Measurements from ENCODE around the gene LAPTM5.

DNA sequence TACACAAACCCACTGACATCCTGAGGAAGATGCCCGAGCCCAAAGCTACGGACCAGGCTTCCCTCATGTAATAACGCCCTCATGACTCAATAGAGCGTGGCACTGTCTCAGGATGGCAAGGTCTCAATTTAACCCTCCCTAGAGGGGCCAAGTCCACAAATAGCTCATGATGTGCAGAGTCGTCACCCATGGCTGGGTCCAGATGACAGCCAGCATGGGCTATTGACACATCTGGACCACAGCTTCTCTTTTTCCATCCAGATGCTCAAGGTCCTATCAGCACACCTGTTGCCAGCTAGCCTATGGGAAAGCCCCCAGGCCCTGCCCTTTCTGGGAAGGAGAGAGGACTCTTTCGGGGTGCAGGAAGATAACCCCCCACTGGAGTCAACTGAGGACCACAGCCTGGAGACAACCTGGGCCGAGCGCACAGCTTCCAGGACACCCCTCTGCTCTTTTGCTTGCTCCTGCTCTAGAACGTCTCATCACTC, 2.8 kb downstream of the LAPTM5 start:
- TF ChIP-seq, protein P1, sequence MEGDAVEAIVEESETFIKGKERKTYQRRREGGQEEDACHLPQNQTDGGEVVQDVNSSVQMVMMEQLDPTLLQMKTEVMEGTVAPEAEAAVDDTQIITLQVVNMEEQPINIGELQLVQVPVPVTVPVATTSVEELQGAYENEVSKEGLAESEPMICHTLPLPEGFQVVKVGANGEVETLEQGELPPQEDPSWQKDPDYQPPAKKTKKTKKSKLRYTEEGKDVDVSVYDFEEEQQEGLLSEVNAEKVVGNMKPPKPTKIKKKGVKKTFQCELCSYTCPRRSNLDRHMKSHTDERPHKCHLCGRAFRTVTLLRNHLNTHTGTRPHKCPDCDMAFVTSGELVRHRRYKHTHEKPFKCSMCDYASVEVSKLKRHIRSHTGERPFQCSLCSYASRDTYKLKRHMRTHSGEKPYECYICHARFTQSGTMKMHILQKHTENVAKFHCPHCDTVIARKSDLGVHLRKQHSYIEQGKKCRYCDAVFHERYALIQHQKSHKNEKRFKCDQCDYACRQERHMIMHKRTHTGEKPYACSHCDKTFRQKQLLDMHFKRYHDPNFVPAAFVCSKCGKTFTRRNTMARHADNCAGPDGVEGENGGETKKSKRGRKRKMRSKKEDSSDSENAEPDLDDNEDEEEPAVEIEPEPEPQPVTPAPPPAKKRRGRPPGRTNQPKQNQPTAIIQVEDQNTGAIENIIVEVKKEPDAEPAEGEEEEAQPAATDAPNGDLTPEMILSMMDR (IDR thresholded peaks at IDR 0.05 in 2 of 3, conservative IDR thresholded peaks at IDR 0.05 in 1 of 3; ENCODE audit: borderline replicate concordance in 1 of 3, insufficient read depth in 1 of 3, low read depth in 2 of 3, low read length in 2 of 3) = no peak
- TF ChIP-seq EZH2phosphoT487 (IDR thresholded peaks at IDR 0.05; ENCODE audit: borderline replicate concordance) = no peak
- TF ChIP-seq POLR2AphosphoS5 (IDR thresholded peaks at IDR 0.05; ENCODE audit: low read depth, low read length) = no peak
- no peak for TF ChIP-seq SIN3A (IDR thresholded peaks at IDR 0.05; ENCODE audit: low read depth)
- TF ChIP-seq, protein P2, sequence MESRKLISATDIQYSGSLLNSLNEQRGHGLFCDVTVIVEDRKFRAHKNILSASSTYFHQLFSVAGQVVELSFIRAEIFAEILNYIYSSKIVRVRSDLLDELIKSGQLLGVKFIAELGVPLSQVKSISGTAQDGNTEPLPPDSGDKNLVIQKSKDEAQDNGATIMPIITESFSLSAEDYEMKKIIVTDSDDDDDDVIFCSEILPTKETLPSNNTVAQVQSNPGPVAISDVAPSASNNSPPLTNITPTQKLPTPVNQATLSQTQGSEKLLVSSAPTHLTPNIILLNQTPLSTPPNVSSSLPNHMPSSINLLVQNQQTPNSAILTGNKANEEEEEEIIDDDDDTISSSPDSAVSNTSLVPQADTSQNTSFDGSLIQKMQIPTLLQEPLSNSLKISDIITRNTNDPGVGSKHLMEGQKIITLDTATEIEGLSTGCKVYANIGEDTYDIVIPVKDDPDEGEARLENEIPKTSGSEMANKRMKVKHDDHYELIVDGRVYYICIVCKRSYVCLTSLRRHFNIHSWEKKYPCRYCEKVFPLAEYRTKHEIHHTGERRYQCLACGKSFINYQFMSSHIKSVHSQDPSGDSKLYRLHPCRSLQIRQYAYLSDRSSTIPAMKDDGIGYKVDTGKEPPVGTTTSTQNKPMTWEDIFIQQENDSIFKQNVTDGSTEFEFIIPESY (IDR thresholded peaks at IDR 0.05; ENCODE audit: extremely low read depth, insufficient replicate concordance, low read length) = no peak
- TF ChIP-seq, protein P3, sequence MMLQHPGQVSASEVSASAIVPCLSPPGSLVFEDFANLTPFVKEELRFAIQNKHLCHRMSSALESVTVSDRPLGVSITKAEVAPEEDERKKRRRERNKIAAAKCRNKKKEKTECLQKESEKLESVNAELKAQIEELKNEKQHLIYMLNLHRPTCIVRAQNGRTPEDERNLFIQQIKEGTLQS (IDR thresholded peaks at IDR 0.05) = no peak
- no peak for TF ChIP-seq SRF (IDR thresholded peaks at IDR 0.05; ENCODE audit: low read depth)
- TF ChIP-seq POLR2A (IDR thresholded peaks at IDR 0.05; ENCODE audit: borderline replicate concordance, extremely low read depth, insufficient read depth, insufficient read length) = no peak
- no peak for TF ChIP-seq RAD21 (IDR thresholded peaks at IDR 0.05; ENCODE audit: low read depth)
- no peak for TF ChIP-seq JUND (IDR thresholded peaks at IDR 0.05)
- TF ChIP-seq, protein P4, sequence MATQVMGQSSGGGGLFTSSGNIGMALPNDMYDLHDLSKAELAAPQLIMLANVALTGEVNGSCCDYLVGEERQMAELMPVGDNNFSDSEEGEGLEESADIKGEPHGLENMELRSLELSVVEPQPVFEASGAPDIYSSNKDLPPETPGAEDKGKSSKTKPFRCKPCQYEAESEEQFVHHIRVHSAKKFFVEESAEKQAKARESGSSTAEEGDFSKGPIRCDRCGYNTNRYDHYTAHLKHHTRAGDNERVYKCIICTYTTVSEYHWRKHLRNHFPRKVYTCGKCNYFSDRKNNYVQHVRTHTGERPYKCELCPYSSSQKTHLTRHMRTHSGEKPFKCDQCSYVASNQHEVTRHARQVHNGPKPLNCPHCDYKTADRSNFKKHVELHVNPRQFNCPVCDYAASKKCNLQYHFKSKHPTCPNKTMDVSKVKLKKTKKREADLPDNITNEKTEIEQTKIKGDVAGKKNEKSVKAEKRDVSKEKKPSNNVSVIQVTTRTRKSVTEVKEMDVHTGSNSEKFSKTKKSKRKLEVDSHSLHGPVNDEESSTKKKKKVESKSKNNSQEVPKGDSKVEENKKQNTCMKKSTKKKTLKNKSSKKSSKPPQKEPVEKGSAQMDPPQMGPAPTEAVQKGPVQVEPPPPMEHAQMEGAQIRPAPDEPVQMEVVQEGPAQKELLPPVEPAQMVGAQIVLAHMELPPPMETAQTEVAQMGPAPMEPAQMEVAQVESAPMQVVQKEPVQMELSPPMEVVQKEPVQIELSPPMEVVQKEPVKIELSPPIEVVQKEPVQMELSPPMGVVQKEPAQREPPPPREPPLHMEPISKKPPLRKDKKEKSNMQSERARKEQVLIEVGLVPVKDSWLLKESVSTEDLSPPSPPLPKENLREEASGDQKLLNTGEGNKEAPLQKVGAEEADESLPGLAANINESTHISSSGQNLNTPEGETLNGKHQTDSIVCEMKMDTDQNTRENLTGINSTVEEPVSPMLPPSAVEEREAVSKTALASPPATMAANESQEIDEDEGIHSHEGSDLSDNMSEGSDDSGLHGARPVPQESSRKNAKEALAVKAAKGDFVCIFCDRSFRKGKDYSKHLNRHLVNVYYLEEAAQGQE (IDR thresholded peaks at IDR 0.05; ENCODE audit: low read depth) = no peak
- no peak for TF ChIP-seq SP1 (IDR thresholded peaks at IDR 0.05; ENCODE audit: low read depth)

All from HCT116 (cell line).